ENCODE data around the gene HLA-B.
"Not testable (repeated sequence)": the region's sequence is repeated elsewhere in the genome, so short reads cannot be mapped to it uniquely, and the experiment has no call there.

Gene HLA-B

GRCh38 chr6:31383149-31383548 is 26.2 kb upstream of the HLA-B start:
- DNase-seq (ENCODE audit: low read depth), result peak; percentile 76

- DNase-seq (ENCODE audit: low read depth), result no peak
Measured at GRCh38 chr6:31381666-31382065, 24.7 kb upstream of the HLA-B start.

GRCh38 chr6:31379850-31380249 is 22.9 kb upstream of the HLA-B start:
- no peak for DNase-seq (ENCODE audit: low read depth)

- DNase-seq (ENCODE audit: low read depth), result no peak
Measured at GRCh38 chr6:31378721-31379103, 21.7 kb upstream of the HLA-B start.

- no peak for DNase-seq (ENCODE audit: low read depth)
Measured at GRCh38 chr6:31378062-31378720, 21.2 kb upstream of the HLA-B start.

DNA sequence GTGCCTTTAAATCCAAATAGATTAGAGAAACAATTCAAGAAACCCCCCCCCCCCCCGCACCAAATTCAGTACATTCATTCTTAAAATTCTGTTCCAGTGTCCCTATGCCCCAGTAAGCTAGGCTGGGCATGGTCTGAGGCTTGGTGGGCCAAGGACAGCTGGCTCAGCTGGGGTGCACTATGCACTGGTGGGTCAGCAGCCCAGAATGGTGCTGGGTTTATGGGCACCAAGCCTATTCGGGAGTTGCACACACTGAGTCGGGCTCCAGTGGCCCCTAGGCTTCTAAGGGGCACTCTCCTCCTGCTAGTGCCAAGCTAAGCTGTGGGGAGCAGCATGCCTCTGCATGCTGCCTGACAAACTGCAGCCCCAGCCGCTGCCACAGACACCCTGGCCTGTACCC is 20.1 kb upstream of the HLA-B start:
- DNase-seq (ENCODE audit: low read depth), result no peak

- DNase-seq (ENCODE audit: low read depth), result no peak
Measured at GRCh38 chr6:31375699-31376098, 18.7 kb upstream of the HLA-B start.

DNA sequence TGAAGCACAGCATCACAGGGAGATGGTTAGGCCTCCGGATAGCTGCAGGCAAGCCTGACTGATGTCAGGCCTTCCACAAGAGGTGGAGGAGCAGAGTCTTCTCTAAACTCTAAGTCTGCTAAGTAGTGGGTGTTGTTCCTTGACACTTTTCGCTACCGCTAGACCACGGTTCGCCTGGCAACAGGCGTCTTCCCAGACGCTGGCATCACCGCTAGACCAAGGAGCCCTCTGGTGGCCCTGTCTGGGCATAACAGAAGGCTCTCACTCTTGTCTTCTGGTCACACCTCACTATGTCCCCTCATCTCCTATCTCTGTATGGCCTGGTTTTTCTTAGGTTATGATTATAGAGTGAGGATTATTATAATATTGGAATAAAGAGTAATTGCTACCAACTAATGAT is 17.1 kb upstream of the HLA-B start:
- not testable (repeated sequence) for DNase-seq (ENCODE audit: low read depth)

DNA sequence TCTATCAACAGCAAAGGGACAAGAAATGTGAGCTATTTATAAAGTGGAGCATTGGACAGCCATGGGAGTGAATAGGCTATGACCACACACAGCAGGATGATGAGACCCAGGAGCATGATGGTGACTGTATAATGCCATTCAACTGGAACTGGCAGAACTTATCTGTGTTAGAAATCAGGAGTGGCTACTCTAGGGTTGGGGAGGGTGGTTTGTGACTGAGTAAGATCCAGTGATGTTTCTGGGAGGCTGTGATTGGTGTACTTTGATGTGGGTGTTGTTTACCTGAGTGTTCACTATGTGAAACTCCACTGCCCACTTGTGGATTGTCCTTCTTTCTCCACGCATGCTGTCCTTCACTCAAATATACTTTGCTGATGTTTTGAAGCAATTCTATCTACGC is 11.5 kb upstream of the HLA-B start:
- no peak for DNase-seq (ENCODE audit: low read depth)

DNA sequence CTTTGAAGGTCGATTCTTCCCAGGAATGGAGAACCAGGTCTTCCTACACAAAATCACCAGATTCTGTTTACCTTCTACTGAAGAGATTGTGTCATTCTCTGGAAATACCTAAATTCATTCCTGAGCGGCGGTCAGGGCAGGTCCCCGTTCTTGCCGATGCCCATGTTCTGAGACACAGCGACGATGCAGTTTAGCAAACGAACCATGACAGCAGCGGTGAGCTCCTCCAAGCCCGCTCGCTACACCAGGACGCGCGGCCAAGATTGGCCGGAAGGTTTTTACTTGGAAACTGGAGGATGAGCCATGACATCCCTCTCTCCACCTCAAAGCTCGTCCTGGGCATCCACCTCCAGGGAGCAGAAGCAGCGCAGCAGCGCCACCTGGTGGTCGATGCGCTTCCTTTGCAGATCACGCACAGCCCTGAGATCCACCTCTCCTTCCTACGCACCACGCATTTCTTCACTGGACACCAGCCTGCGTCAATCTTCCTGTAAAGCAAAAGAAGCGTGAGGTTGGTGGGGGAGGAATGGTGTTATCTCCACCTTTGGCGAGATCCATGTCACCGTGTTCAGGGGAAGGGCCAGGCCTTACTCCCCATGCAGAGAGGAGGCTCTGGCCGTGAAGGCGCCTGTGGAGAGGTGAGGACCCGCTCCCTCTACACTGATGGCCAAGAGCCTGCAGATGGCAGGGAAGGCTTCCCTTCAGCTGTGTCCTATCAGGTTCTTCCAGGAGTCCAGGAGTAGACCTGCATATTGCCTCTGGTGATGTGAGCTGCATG is 9.9 kb upstream of the HLA-B start:
- DNase-seq (ENCODE audit: low read depth), result peak; percentile 91

DNA sequence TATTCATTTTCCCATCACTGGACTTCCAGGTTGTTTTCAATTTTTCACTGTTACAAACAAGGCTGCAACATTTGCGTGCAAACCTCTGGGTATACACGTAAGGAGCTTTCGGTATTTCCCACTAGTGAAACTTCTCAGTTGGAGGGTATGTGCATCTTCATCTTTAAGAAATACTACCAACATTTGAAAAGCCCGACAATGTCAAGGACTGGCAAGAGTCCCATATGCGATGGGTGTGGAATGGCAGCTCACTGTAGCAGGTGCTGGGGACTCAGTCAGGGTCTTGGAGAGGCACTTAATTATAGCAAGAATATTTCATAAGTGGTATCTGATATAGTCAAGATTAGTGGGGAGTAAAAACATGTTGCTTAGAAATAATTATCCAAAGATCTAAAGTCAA is 8.9 kb upstream of the HLA-B start:
- no peak for DNase-seq (ENCODE audit: low read depth)

- DNase-seq (ENCODE audit: low read depth), result no peak
Measured at GRCh38 chr6:31363811-31364210, 6.8 kb upstream of the HLA-B start.

- no peak for DNase-seq (ENCODE audit: low read depth)
Measured at GRCh38 chr6:31362751-31363150, 5.8 kb upstream of the HLA-B start.

DNA sequence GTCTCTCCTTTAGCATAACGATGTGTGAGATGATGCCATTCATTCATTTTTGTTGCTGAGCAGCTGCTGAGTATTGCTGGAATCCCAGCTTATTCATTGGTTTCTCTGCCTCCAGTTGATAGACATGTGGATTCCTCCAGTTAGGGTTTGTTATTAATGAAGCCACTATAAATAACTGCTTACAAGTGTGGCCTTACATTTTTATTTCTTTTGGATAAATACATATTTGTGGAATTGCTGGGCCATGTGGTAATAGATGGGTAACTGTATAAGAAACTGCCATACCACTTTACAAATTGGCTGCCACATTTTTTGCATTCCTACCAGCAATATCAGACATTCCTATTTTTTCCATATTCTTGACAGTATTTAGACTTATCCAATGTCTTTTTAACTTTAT is 2.6 kb upstream of the HLA-B start:
- DNase-seq (ENCODE audit: low read depth), result no peak

- no peak for DNase-seq (ENCODE audit: low read depth)
Measured at GRCh38 chr6:31358302-31358701, 1.3 kb upstream of the HLA-B start.

DNA sequence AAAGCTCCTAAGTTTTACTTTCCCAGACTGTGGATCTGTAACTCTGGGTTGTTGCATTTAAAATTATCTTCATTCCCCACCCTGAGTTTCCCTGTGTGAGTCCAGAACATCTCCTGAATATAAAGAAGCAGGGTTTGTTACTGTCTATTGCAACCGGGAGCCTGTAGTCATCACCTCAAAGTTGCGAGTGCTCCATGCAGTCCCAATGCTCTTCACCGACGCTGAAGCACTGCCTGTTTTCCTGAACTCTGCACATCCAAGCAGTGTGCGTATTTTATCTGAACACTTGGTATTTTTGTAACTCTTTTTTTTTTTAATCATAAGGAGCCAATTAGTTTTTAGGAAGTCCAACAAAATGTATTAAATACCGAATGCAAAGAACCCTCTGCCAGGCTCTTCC is 907 bp upstream of the HLA-B start:
- DNase-seq (ENCODE audit: low read depth), result no peak

- peak; percentile 38 for DNase-seq (ENCODE audit: low read depth)
Measured at GRCh38 chr6:31356216-31356945, 598 bp downstream of the HLA-B start.

DNA sequence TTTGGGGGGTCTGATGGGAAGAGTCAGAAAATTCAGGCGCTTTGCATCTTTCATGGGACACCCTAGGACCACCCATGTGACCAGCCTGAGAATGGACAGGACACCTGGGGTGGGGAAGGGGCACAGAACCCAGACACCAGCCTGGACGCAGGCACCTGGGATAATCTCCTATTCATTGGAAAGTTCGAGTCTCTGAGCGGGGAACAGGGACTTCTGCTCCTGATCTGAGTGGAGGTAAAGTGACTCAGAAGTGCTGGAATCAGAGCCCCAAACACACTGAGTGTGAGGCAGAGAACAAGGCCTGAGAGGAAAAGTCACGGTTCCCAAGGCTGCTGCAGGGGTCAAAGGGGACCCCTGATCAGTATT is 1.4 kb downstream of the HLA-B start:
- DNase-seq (ENCODE audit: low read depth), result no peak

GRCh38 chr6:31354864-31355582 is 2.0 kb downstream of the HLA-B start:
- no peak for DNase-seq (ENCODE audit: low read depth)

GRCh38 chr6:31354158-31354863 is 2.7 kb downstream of the HLA-B start:
- DNase-seq (ENCODE audit: low read depth), result no peak

DNA sequence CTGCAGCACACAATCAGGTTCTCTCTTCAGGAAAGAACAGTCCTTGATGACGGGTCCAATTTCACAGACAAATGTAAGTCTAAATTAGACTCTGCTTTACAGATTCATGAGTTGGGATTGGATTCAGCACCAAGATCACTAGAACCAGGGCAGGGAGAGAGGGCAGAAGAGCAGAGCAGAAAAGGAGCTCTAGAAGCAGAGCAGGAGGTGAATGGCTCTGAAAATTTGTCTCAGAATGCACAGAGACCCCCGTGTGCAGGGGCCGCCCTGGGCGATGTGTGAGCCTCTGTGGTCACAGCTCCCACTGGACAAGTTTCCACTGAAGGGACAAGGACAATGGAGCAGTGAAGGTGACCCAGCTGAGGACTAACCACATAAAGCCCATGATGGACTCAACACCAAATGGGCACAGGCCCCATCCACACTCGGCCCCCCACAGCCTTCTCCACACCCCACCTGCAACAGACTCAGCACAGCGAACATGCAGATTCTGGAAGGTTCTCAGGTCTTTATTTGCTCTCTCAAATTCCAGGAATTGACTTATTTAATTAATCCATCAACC is 3.5 kb downstream of the HLA-B start:
- no peak for DNase-seq (ENCODE audit: low read depth)
